Endothelial cell of umbilical vein (primary cell): ENCODE measurements around the gene RNF5. TPM values are rescaled to one million over a fixed set of nuclear protein-coding genes. Genes with fewer than 3 reads are reported as not detected.
A peak's percentile ranks its signal among the peaks of the same experiment; 100 is the strongest.

Experiments used
- BruUV-seq: library from RNA; stranded (reverse); fragments of 400-500 nt; replicated peaks from 2 replicates; lab custom pipeline; 2021; lab: Mats Ljungman, UMichigan
- CTCF ChIA-PET: fragments of 300-600, 350-600 bp; sonication (Branson Sonifier 250); formaldehyde crosslinking; loops from one replicate; lab custom pipeline; 2021; ENCODE audit warnings: antibody characterized with exemption, inconsistent platforms; lab: Charles Lee
- POLR2A ChIA-PET: fragments of 300-600, 350-600 bp; sonication (Branson Sonifier 250); formaldehyde crosslinking; loops from one replicate; lab custom pipeline; 2021; ENCODE audit warnings: antibody characterized with exemption, inconsistent platforms; lab: Charles Lee
- DNase-seq: peaks from one replicate; pipeline ENCODE4 v3.0.0-alpha.2; 2011; ENCODE audit warnings: low read depth, low spot score
- FAIRE-seq: peaks from 2 replicates; lab custom pipeline; 2011; peaks lifted over from hg19 to GRCh38; lab: Jason Lieb, UNC
- H2AFZ ChIP-seq: 2 replicates; pipeline ENCODE4 v1.6.0; 2012; ENCODE audit warnings: low read depth, low read length, control low read depth, inconsistent platforms
- H3K27ac ChIP-seq: 2 replicates; pipeline ENCODE4 v1.5.1; 2011; ENCODE audit warnings: low read depth, mild to moderate bottlenecking, control low read depth, low read length, moderate library complexity; ENCODE audit not compliant: insufficient read depth
- H3K27me3 ChIP-seq, 2 experiments: 2 replicates each; pipeline versions ENCODE4 v1.6.0 to v1.6.1; 2011; ENCODE audit warnings: low read length in 2 of 2, mixed read lengths in 1 of 2; ENCODE audit not compliant: control insufficient read depth in 2 of 2, insufficient read depth in 2 of 2
- H3K36me3 ChIP-seq, 2 experiments: 2 replicates in 1 of 2; 3 replicates in 1 of 2; pipeline ENCODE4 v1.5.1; 2011; ENCODE audit warnings: low read length in 2 of 2, mild to moderate bottlenecking in 1 of 2, moderate library complexity in 1 of 2; ENCODE audit not compliant: control insufficient read depth in 2 of 2, insufficient read depth in 2 of 2; ENCODE audit errors: extremely low read depth in 1 of 2
- H3K4me1 ChIP-seq: 3 replicates; pipeline ENCODE4 v1.5.1; 2011; ENCODE audit warnings: mild to moderate bottlenecking, low read length; ENCODE audit not compliant: control insufficient read depth, insufficient read depth; ENCODE audit errors: extremely low read depth
- H3K4me2 ChIP-seq: 2 replicates; pipeline ENCODE4 v1.6.1; 2011; ENCODE audit warnings: low read length, control low read depth, mixed read lengths; ENCODE audit not compliant: insufficient read depth
- H3K4me3 ChIP-seq, 3 experiments: fragments of 200-600 bp in 1 of 3; sonication (generic), shearing (Covaris generic) in 1 of 3; replicated peaks in 1 of 3; 2 replicates each; pipeline ENCODE4 v1.5.1; 2011 to 2016; ENCODE audit warnings: control low read depth in 3 of 3, low read length in 3 of 3, mild to moderate bottlenecking in 2 of 3, inconsistent platforms in 1 of 3, low read depth in 1 of 3, moderate library complexity in 1 of 3; ENCODE audit not compliant: insufficient read depth in 1 of 3
- H3K79me2 ChIP-seq: 2 replicates; pipeline ENCODE4 v1.6.0; 2012; ENCODE audit warnings: low read length, inconsistent platforms; ENCODE audit not compliant: control insufficient read depth, insufficient read depth
- H3K9ac ChIP-seq: replicated peaks from 2 replicates; pipeline ENCODE3; 2011; ENCODE audit warnings: low read length, control low read depth; ENCODE audit not compliant: insufficient read depth; ENCODE audit errors: extremely low read depth
- H3K9me1 ChIP-seq: replicated peaks from 3 replicates; pipeline ENCODE4 v1.6.0; 2011; ENCODE audit warnings: mild to moderate bottlenecking, low read length; ENCODE audit not compliant: control insufficient read depth, insufficient read depth; ENCODE audit errors: extremely low read depth
- H3K9me3 ChIP-seq: replicated peaks from 2 replicates; pipeline ENCODE4 v1.5.1; 2012; ENCODE audit warnings: low read length, inconsistent platforms; ENCODE audit not compliant: control insufficient read depth, insufficient read depth
- H4K20me1 ChIP-seq: replicated peaks from 2 replicates; pipeline ENCODE3; 2011; ENCODE audit warnings: mild to moderate bottlenecking, low read length; ENCODE audit not compliant: control insufficient read depth, insufficient read depth; ENCODE audit errors: extremely low read depth
- EZH2 ChIP-seq: IDR thresholded peaks from 2 replicates; pipeline ENCODE4 v1.6.1; 2012; ENCODE audit warnings: borderline replicate concordance, low read depth, mild to moderate bottlenecking, moderate library complexity, low read length, inconsistent platforms; ENCODE audit not compliant: severe bottlenecking
- FOS ChIP-seq: IDR thresholded peaks from 2 replicates; pipeline ENCODE4 v1.6.1; 2011; ENCODE audit warnings: mild to moderate bottlenecking, low read length, moderate library complexity, borderline replicate concordance; ENCODE audit not compliant: insufficient read depth
- GATA2 ChIP-seq: IDR thresholded peaks from 2 replicates; pipeline ENCODE4 v1.7.0; 2011; ENCODE audit warnings: low read depth, mild to moderate bottlenecking, moderate library complexity, mixed read lengths, low read length; ENCODE audit not compliant: insufficient read length, insufficient read depth
- JUN ChIP-seq: IDR thresholded peaks from 2 replicates; pipeline ENCODE4 v1.6.1; 2011; ENCODE audit warnings: borderline replicate concordance, low read depth; ENCODE audit not compliant: insufficient read length, insufficient read depth
- MYC ChIP-seq: IDR thresholded peaks from one replicate; pipeline ENCODE4 v1.6.1; 2011; ENCODE audit warnings: mild to moderate bottlenecking, low read depth, low read length
- POLR2A ChIP-seq: IDR thresholded peaks from 2 replicates; pipeline ENCODE4 v1.6.1; 2012; ENCODE audit warnings: low read depth, mild to moderate bottlenecking, control low read depth, low read length
- POLR2AphosphoS5 ChIP-seq: IDR thresholded peaks from 2 replicates; pipeline ENCODE4 v1.6.1; 2012; ENCODE audit warnings: low read depth, mild to moderate bottlenecking, control low read depth, low read length, moderate library complexity; ENCODE audit not compliant: insufficient read depth
- dilution Hi-C: fragments of 300-500 bp; cut with MboI; formaldehyde crosslinking; loops from one replicate; pipeline ENCODE4 v1.15.0; 2019; ENCODE audit warnings: low sequenced_read_pairs; ENCODE audit not compliant: extremely low pct_ligation_motif_present
- intact Hi-C: fragments of 100-400 bp; cut with micrococcal nuclease; formaldehyde crosslinking; loops from one replicate; pipeline ENCODE4 v1.10.0; 2022
- polyA plus RNA-seq, 4 experiments: library from polyadenylated mRNA; depleted of rRNA in 3 of 4; stranded (reverse) in 3 of 4; unstranded in 1 of 4; fragments of >200 nt; gene quantifications; 2 replicates each; pipeline versions ENCODE4 v1.2.1 to v1.2.3, GENCODE V29; 2011 to 2012; ENCODE audit warnings: missing spikeins in 1 of 4
- total RNA-seq: library from RNA; stranded (reverse); gene quantifications from 2 replicates; pipeline ENCODE4 v1.2.3, GENCODE V29; 2021
- TF ChIP-seq, protein P1 (sequence below), 2 donors: IDR thresholded peaks; 1 replicate in 1 of 2; 2 replicates in 1 of 2; pipeline ENCODE4 v1.5.1; 2011; ENCODE audit warnings: low read length in 2 of 2, mild to moderate bottlenecking in 2 of 2, moderate library complexity in 2 of 2, control low read depth in 1 of 2, inconsistent platforms in 1 of 2, low read depth in 1 of 2; ENCODE audit not compliant: insufficient read depth in 1 of 2; ENCODE audit errors: extremely low read depth in 1 of 2
- TF ChIP-seq, protein P2 (sequence below): IDR thresholded peaks from 2 replicates; pipeline ENCODE4 v1.6.1; 2011; ENCODE audit not compliant: insufficient read depth, insufficient read length

The RNF5 gene
- total and polyA plus RNA-seq, 2 donors (not counting 3 experiments of a cell fraction or from before 2014, with no cell fraction given), result 49.2 to 100 TPM

DNA sequence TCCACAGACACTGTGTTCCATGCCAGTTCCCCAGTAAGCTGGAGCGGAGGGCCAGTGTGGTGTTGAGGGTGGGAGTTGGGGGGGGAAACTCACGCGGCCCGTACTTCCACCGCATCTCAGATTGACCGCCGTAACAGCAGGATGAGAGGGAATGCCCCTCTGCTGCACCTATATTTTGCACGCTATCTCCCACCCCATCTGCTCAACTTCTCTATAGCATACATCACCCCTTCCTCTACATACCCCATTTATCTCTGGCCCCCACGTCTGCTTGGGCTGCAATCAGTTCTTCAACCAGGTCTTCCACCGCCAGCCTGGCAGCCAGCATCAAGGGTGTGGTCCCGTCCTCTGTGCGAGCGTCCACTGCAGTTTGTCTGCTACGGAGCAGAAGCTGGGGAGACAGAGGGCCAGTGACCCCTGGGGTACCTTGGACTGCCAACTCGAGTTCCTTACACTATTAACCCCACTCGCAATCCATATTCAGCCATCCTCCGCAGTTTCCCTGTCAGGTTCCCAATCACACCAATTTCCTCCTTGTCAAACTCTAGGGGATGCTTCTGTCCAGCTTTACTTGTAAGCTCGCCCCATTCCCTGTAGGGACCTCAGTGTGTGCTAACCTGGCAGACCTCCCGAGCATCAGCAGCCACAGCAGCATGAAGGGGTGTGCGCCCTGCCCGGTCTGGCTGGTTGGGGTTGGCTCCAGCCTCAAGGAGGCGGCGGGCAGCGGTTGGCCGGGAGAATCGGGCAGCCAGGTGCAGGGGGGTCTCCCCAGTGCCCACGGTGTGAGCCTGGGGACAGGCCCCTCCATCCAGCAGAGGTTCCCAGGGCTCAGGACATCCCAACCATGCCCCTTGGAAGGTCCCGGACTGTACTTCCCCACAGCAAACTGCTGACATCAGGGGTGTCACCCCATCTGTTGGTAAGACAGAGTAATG lies 18.7 kb downstream of the RNF5 start:
- no peaks in the 10 kb centered on the region for H3K9me3 ChIP-seq
- peak overlapping the region in 2 of 3 experiments; percentile 6 to 48 for H3K4me3 ChIP-seq
- ChIA-PET POLR2A (interaction anchor here (0.6 to 1.6 kb wide), 3 partner anchors 18 to 48 kb away, joined by 3 to 4 read pairs (median 4); no protein-coding TSS in a partner anchor), CTCF (interaction anchor here (0.9 to 1.6 kb wide), 5 partner anchors 45 to 641 kb away, joined by 3 to 7 read pairs (median 3); partner anchors contain the start of genes PRRT1 and TAP2)
- FAIRE-seq, result no peak
- H3K9me1 ChIP-seq, result no peaks in the 10 kb centered on the region
- intact Hi-C loops, result loop anchor here (1.0 to 10.0 kb wide), 5 partner anchors 48 to 532 kb away; partner anchors contain the start of genes C6orf47, CSNK2B, GPANK1 and LY6G5B
- peak overlapping the region; percentile 13 for H3K4me2 ChIP-seq
- H3K36me3 ChIP-seq, result peaks cover 2 to 5% of the 10 kb centered on the region in 2 experiments
- peak overlapping the region; percentile 99 for H3K9ac ChIP-seq
- peak overlapping the region; percentile 99 for H3K27ac ChIP-seq
- no peaks in the 10 kb centered on the region for H4K20me1 ChIP-seq
- no TSS peak for BruUV-seq
- dilution Hi-C loops, result no loop called here
- no peaks in the 10 kb centered on the region for H3K27me3 ChIP-seq
- peak; percentile 53 for DNase-seq
- TF ChIP-seq EZH2 (no peak), POLR2AphosphoS5 (peak; percentile 48), GATA2 (no peak)
- peaks cover 3% of the 10 kb centered on the region for H3K79me2 ChIP-seq
- H2AFZ ChIP-seq, result no peak overlapping the region
- H3K4me1 ChIP-seq, result peaks cover 29% of the 10 kb centered on the region

DNA sequence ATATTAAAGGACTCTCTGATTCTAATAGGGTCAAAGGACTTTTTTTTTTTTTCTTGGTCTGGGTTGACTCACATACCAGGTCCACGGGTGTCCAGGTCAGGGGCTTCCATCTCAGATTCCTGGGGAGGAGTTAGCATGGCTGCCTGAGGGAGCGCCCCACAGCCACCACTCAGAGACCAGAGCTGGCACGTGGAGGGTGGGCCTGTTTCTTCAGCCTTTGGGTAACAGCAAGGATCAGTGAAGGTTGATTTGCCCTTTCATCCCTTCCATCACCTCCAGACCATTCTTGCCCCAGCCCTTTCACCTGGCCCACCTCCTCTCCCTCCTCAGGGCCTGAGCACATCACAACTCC lies 20.1 kb downstream of the RNF5 start:
- Histone ChIP-seq H3K79me2 (no peaks in the 10 kb centered on the region), H3K4me3 (no peak overlapping the region), H3K9me3 (no peaks in the 10 kb centered on the region), H3K9me1 (no peaks in the 10 kb centered on the region), H3K9ac (no peak overlapping the region), H4K20me1 (no peaks in the 10 kb centered on the region), H3K27me3 (no peaks in the 10 kb centered on the region), H3K4me2 (no peak overlapping the region), H2AFZ (no peak overlapping the region), H3K27ac (peak overlapping the region; percentile 13), H3K4me1 (peaks cover 19% of the 10 kb centered on the region), H3K36me3 (peaks cover 2 to 5% of the 10 kb centered on the region in 2 experiments)
- CTCF ChIA-PET, result interaction anchor here (1.0 kb wide), 1 partner anchor 640 kb away, joined by 3 read pairs; the partner anchor contains the start of gene TAP2
- BruUV-seq, result no TSS peak
- DNase-seq (no peak), FAIRE-seq (no peak)
- dilution Hi-C loops (no loop called here), intact Hi-C loops (loop anchor here (10.0 kb wide), 2 partner anchors 154 to 534 kb away; partner anchors contain the start of genes C6orf47, CSNK2B, GPANK1 and LY6G5B)
- TF ChIP-seq, protein P1, sequence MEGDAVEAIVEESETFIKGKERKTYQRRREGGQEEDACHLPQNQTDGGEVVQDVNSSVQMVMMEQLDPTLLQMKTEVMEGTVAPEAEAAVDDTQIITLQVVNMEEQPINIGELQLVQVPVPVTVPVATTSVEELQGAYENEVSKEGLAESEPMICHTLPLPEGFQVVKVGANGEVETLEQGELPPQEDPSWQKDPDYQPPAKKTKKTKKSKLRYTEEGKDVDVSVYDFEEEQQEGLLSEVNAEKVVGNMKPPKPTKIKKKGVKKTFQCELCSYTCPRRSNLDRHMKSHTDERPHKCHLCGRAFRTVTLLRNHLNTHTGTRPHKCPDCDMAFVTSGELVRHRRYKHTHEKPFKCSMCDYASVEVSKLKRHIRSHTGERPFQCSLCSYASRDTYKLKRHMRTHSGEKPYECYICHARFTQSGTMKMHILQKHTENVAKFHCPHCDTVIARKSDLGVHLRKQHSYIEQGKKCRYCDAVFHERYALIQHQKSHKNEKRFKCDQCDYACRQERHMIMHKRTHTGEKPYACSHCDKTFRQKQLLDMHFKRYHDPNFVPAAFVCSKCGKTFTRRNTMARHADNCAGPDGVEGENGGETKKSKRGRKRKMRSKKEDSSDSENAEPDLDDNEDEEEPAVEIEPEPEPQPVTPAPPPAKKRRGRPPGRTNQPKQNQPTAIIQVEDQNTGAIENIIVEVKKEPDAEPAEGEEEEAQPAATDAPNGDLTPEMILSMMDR (IDR thresholded peaks at IDR 0.05; ENCODE audit: extremely low read depth in 1 of 2, insufficient read depth in 1 of 2, low read depth in 1 of 2, low read length in 2 of 2), result no peak
- no peak for TF ChIP-seq MYC
- no peak for TF ChIP-seq POLR2AphosphoS5
- no peak for TF ChIP-seq GATA2
- no peak for TF ChIP-seq JUN
- no peak for TF ChIP-seq EZH2
- TF ChIP-seq, protein P2, sequence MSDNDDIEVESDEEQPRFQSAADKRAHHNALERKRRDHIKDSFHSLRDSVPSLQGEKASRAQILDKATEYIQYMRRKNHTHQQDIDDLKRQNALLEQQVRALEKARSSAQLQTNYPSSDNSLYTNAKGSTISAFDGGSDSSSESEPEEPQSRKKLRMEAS, result no peak
- TF ChIP-seq FOS, result no peak
- no peak for TF ChIP-seq POLR2A
- POLR2A ChIA-PET, result no interaction called here
